ENCODE measurements around the gene GNRH2. TPM values are rescaled to one million over a fixed set of nuclear protein-coding genes. Genes with fewer than 3 reads are reported as not detected.

GNRH2 gene
- total and polyA plus RNA-seq, 2 of the 8 experiments (the other 6 are each of a cell fraction or from before 2014, with no cell fraction given) = 0.09 to 0.82 TPM

DNA sequence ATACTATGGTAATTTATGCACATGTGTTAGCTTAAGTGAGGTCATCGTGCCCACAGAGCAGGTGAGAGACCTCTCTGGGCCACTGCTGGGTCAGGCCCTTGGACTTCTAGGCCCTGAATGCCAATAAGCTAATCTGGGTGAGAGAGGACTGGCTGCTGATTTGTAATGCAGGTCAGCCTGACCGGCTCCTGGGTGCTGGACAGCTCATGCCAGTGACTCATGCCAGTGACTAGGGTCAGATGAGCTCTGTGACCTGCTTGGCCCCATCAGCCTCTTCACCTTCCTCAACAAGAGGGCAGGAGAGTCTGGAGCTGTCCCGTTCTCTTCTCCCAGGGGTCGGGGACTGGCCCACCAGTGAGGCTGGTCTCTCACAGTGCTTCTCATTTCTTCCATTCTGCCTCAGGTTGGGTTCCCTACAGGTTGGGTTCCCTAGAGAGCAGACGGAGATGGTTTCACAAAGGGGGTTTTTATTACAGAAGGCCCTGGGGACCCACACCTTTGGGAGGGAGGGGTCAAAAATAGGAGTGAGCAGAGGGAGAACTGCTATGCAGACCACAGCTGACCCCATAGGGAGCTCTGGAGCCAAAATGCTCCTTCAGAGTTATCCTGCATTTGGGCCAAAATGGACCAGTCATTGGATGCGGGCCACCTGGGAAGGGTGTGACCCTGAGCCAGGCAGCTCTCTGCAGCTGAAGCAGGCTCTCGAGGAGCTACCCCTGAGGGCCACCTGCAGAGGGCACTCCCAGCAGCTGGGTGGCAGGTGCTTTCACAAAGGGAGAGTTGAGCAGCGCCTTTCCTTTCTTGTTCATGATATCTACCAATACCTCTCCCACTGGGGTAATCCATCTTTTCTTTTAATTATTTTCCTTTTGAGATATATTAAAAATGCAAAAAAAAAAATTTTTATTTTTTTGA lies 25.8 kb downstream of the GNRH2 start (continued):
- TF ChIP-seq POLR2A (IDR thresholded peaks at IDR 0.05; ENCODE audit: control extremely low read depth in 1 of 2, low read depth in 2 of 2, low read length in 2 of 2) (no peak), SP2 (IDR thresholded peaks at IDR 0.05; ENCODE audit: low read length) (no peak), NRF1 (IDR thresholded peaks at IDR 0.05; ENCODE audit: low read depth, low read length) (no peak), TCF12 (IDR thresholded peaks at IDR 0.05; ENCODE audit: low read depth, low read length) (0 out of 2 replicates have a peak, but pooled peaks have one; percentile 34)

All from H1 (cell line).